A204.1 (cell line): ENCODE measurements around the gene TPSB2.

Source experiments
- FAIRE-seq: peaks from 2 replicates; lab custom pipeline; 2012; peaks lifted over from hg19 to GRCh38; lab: Jason Lieb, UNC

The TPSB2 gene

GRCh38 chr16:1181404-1182315 is 48.3 kb downstream of the TPSB2 start:
- FAIRE-seq = no peak

- FAIRE-seq = no peak
These were observed 49.2 kb downstream of the TPSB2 start for GRCh38 chr16:1180549-1181403.
